ENCODE data around the gene CSGALNACT2.

The CSGALNACT2 gene

DNA sequence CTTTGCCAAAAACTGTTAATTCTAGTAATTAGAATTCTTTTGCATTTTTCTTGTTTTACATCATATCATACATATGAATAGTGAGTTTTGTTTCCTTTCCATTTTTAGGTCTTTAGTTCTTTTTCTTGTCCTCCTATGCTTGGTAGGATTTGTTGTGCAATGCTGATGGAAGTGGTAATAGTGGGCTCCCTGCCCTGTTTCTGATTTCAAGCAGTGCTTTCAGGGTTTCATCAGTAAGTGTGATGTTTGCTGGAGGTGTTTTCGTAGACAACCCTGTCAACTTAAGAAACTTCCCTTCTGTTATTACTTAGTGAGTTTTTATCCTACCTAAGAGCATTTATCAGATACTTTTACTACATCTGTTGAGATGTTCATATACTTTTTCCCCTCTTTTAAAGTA lies 50.5 kb downstream of the CSGALNACT2 start:
- DNase-seq = no peak

DNA sequence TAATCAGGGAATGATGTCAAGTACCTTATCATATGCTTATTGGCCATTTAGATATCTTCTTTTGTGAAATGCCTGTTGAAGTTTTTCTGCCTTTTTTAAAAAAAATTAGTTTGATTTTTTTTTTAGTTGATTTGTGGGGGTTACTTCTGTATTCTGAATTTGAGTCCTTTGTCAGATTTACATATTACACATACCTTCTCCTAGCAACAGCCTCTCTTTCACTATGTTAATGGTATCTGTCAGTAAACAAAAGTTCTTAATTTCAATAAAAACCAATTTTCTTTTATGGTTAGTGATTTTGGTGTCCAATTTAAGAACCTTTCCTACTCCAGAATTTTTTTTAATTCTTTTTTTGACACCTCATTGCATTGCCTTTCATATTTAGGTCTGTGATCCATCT lies 52.0 kb downstream of the CSGALNACT2 start:
- no peak for DNase-seq

DNA sequence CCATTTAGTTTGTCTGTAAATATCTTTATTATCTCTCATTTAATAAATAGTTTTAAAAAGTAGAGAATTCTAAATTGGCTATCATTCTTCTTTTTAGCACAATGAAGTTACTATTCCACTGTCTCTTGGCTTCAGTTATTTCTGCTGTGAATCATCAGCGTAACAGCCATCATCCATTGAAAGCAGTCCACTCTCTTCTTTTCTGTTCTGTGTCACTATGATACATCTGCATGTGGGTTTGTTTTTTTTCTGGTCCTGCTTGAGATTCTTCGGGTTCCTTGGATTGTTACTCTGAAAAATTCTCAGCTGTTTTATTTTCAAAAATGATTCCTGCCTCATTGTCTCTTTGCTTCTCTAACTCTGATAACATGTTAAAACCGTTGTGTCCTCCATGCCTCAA lies 52.5 kb downstream of the CSGALNACT2 start:
- DNase-seq = no peak

DNA sequence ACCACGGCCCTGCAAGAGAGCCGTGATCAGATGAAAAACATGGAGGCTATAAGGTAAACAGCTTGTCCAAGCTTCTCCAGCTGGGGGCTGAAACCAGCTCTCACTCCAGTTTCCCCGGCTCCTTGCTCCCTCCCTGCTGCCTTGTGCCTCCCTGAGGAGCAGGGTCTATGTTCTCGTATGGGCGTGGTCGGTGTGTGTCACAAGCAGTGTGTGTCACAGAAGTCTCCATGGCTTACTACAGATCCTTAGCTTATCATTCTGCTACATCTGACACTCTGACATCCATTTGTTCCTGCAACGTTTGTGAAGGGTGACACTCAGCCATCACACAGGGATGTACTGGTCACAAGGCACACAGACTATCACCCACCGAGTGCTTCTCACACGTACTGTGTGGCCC lies 54.6 kb downstream of the CSGALNACT2 start:
- no peak for DNase-seq

DNA sequence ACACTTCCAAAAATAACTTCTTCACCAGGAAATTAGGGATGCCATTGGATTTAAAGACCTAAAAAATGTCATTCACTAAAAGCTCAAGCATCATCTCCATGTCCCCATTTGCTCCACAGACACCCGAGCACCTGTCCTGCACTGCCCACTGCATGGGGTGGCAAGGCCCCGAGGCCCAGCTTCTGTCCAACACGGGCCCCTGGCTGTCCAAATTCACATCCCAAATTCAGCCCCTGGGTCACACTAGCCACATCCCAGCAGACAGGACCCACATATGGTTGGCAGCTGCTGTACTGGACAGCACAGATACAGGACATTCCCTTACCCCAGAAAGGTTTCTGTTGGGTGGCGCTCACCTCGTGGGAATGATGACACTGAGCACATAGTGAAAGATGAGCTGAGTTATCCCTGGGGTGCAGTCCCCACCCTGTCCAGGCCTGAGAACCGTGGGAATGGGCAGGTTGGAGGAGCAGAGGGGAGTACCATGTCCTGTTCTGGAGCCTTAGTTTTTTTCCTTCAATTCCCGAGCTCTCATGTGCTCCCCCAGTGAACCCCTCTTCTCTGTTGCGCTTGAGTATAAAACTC lies 55.3 kb downstream of the CSGALNACT2 start:
- DNase-seq = no peak

DNA sequence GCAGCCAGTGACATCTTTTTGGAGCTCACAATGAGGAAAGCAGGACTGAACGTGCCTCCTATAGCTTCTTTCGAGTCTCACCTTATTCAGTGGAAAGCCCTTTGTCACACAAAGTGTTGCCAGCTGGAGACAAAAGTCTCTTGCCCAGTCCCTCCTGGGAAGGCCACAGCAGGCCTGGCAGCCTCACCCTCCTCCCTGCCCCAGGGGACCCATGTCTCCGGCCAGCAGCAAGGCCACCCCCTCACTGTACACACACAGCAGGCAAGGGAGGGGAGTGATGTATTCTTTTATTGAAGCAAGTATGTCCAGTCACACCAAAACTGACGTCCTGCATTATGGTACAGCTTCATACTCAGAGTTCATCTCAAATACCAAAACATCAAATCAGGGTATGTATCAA lies 56.0 kb downstream of the CSGALNACT2 start:
- DNase-seq = no peak

DNA sequence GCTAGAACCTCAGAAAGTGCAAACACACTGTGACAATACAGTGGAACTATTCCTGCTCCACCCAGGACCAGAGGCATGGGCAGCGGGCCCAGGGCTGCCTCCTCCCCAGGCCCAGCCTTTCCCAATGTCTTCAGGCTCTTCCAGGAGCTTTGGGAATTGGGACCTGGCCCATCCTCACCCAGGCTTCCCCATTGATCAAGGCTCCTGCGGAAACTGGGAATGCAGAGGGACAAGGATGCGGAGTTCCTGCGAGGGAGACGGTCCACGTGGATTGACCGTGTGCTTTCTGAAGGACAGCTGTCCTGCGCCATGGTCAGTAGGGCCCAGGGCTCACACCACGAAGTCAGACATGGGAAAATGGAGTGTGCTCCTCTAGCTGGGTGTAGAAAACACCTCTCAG lies 56.6 kb downstream of the CSGALNACT2 start:
- DNase-seq = no peak

DNA sequence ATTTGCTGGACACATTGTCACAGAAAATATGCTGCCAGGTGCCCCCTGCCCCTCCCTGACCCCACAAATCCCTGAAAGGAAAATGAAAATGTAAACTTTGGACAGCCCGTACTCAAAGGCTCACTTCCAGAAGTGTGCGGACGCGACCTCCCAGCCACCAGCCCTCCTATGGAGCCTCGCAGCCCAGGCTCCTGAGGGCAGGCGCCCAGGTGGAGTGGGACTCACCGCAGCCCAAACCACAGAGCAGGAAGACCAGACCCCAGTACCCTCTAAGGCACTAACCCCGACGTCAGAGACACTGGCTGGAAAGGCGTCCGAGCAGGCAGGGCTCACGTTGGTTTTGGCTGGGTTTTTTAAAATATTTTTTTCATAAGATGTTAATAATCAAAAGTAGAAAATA lies 57.3 kb downstream of the CSGALNACT2 start:
- no peak for DNase-seq

DNA sequence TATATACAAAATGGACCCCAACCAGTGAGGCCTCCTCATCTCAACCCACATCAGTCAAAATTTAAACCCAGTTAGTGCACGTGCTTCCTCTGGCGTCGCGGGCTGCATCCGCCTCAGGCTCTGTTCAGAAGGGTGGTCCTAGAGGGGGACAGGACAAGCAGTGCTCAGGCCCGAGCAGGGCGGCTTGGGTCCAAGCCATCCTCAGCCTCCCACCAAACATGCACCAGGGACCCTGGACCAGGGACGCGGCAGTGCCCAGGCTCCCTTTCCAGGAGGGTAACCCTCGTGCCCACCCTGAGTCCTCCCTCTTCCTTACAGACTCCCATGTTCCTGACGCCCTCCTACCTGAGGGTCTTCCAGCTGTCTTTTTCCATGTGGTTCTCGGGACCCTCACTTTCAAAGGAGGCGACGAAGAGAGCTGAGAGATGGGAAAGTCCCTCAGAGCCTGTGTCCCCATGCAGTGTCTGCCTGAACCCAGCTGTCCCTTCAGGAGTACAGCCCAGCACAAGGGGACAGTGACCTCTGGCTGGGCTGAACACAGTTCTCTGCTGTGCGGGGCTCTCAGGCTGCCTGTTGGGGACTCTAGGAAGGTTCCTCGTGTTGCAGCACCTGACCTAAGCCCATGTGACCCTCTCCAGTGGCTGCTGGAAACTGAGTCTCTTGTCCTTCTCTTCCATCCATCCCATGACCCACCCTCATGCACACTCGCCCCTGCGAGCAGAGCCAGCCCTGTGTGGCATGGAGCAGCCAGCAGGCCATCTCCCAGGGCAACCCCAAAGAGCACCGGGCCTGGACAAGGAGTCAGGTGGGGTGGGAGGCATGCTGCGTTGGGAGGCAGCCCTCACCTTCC lies 58.1 kb downstream of the CSGALNACT2 start:
- no peak for DNase-seq

DNA sequence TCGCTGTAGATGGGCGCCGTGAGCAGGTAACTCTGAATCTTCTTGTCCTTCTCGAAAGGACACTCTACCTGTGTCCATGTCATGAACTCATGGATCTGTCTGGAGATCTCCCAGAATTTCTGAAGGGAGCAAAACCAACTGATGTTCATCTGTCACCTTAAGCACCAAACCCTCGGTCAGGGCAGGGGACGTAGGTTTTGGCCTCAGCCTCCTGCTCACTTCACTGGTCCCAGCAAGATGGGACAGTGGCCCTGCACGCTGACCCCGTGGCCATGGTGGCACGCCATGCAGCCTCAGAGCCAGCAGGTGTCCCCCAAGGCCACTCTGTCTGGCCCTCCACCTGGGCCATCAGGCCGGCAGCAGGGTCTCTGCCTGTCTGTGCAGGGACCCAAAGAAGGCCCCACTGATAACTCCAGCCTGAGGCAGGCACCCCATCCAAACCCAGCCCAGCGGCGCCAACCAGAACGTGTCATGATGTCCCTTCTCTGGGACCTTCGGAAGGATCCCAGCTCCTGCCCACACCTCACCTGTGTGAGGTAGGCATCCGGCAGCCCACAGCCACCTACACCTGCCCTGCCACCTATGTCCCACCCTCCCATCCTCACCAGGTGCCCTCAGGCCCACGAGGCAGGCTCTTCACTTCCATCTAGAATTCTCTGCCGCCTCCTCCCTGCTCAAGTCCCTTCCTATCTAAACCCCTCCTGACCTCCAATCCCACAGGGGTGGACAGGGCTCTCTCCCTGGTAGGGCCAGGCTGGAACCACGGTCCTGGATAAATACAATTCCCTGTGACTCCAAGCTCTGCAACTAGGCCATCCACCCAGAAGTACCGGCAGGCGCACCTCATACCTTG lies 59.0 kb downstream of the CSGALNACT2 start:
- DNase-seq = no peak

DNA sequence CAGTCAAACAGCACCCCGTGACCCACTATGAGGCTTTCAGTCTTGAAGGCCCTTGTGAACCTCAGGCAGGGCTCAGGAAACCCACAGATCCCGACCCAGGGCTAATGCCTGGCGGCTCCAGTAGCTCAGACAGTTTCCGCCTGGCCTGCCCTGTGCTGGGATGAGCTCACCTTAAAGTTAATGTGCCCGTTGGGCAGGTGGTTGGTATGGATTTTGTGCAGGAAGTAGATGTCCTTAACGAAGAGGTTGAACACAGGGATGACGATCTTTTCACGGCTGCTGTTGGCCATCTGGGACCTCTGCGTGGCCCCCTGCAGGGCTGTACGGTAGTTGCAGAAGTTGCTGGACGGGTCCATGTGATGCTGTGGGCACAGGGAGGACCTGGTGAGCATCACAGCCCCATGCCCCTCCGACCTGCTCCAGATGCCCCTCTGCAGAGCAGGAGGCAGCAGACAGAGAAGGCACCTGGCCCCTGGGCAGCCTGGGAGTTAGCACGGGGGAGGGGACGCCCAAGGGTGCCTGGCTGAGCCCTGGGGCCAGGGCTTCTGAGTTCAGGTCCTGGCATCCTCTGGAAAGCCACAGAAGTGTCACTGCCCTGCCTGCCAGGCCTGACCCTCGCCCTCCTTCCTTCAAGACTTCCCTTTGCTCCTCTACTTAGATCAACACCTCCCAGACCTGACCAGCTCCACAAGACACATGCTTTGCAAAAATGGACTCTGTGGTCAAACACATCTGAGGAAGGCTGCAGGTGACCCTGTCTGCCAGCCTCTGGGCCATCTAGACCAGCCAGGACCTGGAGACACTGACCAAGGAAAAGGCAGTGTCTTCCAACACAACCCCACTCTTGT lies 59.8 kb downstream of the CSGALNACT2 start:
- DNase-seq = no peak

DNA sequence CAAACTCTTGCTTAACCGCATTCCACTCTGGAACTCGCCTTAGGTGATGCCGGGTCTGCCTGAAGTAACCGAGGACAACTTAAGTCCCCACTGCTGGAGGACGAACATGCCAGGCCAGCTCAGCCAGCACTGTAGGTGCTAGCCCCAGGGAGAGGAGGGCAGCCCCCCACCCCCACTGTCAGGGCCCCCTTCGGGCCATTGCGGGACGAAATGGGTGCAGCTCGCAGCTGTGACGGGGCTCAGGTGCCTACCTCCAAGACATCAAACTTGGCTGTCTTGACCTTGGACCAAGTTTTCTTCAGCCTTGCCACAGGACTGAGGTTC lies 60.4 kb downstream of the CSGALNACT2 start:
- DNase-seq = no peak

DNA sequence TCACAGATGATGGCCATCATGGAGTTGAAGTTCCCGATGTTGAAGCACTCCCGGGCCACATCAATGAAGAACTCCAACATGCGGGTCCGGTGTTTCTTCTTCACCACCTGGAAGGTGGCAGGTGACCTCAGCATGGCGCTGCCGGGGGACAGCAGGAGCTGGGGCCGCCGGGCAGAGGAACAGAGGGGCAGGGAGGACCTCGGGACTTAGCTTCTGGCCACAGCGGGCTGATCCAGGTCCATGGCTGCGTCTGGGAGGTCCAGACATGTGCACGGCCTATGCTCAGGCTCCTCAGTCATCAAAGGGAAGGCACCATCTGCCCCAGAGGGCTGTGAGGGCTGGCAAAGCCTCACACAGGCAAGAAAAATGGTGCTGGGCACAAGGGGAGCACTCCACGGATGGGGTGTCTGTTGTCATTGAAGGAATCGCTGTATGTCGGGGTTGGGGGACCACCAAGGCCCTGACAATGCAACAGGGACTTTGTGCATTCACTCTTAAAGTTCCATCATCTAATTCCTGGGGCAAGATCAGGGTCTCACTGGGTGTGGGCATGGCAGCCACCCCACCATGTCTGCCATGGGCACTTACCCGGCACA lies 60.9 kb downstream of the CSGALNACT2 start:
- no peak for DNase-seq

DNA sequence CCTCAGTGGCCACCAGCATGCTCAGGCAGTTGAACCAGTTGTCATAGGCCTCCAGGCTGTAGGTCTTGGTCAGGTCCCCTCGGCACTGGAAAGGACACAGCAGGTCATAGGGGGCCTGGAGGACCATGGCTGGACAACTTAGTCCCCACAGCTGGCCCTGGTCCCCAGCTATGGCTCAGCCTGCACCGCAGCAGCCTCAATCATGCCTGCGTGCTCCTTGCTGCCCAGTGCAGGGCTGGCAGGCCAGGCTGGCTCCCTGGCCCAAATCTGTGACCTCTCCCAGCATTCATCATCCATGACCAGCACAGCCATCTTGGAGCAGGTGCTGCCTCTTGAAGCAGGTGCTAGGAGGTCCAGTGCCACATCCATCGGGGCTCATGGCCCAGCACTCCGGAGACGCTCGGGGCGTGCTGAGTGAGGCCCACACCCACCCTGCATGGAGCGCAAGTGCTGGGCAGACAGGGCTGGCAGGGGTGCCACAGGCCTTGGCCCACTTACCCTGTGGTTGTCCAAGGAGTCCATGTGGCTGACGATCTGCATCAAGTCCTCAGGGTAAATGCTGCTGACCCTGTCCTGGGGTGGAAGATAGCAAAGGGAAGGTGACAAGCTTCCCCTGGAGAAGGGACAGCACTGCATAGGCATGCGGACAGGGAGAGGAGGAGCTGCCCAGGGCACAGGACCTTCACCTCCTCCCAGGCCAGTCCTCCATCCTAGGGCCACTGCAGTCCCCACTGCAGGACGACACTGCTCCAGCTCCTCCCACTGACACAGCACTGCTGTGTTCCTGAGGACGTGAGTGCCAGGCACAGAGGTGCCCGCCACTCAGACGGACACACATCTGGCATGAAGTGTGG lies 61.7 kb downstream of the CSGALNACT2 start:
- DNase-seq = no peak

DNA sequence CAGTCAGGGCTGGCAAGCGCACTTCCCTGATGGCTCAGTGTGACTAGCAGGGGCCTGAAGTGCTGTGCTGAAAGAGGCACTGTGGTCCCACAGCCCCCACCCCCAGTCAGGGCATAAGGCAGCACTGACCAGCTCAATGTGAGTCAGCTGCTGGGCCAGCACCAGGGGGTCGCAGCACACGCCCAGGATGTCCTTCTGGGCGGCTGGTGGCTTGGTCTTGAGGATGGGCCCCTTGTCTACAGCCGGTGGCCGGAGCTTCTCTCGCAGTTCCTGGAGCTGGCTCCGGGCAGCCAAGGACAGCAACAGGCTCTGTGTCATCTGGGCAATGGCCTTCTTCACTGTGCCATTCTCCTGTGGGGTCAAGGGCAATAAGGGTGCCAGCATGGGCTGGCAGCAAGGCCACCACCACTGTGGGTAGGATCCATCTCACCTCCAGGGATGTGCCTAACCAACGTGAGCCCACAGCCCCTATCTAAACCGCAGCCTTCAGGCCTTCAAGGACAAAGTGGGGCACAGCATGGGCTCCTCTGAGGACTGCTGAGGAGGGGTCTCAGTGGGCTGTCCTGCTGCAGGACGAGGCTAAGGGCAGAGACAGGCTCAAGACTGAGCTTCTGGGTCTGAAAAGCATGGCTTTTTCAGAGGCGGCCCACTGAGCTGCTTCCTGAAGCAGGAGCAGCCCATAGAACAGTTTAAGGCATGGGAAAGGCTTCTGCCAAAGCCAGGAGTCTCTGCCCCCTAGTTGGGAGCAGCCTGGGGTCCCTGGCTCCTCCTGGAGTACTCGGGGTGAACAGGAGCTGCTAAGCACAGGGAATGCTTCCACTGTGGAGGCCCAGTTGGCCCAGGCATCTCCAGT lies 62.5 kb downstream of the CSGALNACT2 start:
- no peak for DNase-seq

DNA sequence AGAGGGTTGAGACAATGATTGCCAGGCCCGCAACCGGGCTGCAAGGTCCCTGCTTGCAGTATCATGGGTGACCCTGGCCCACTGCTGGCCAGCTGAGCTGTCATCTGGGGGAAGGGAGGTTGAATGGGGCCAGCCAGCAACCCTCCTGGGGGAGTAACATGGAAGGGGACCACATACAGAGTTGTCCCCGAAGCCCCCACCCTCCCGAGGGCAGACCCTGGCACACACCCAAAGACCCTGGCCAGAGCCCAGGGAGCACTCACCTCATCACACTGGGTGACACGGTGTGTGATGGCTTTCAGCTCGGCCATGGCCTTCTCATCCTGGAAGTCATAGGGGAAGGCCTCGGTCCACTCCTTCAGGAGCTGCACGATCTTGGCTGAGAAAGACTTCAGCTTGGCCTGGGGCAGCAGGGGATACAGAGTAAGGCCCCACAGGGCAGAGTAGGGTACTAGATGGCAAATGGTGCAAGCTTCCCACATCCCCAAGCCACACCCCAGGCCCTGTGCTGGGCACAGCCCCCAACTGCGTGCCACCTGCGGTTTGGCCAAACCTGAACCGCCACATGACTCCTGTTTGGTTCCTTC lies 63.4 kb downstream of the CSGALNACT2 start:
- no peak for DNase-seq

DNA sequence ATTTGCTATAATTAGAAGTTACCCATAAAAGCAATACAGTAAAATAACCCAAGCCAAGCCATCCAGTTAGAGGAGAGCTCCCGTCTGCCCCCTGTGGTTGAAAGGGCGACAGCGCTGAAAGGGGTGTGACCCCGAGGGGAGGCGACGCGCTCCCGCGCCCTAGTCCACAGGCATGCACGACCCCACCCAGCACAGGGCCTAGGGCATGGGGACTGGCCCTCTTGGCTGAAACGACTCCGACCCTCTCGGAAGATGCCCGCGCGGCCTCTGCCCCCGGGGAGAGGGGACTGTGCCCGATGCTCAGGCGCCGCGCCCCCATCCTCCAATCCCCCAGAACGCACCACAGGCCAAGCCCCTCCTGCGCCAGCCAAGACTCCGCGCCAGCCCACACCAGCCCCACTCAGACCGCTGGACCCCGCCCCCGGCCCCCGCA lies 64.0 kb downstream of the CSGALNACT2 start:
- DNase-seq = no peak

DNA sequence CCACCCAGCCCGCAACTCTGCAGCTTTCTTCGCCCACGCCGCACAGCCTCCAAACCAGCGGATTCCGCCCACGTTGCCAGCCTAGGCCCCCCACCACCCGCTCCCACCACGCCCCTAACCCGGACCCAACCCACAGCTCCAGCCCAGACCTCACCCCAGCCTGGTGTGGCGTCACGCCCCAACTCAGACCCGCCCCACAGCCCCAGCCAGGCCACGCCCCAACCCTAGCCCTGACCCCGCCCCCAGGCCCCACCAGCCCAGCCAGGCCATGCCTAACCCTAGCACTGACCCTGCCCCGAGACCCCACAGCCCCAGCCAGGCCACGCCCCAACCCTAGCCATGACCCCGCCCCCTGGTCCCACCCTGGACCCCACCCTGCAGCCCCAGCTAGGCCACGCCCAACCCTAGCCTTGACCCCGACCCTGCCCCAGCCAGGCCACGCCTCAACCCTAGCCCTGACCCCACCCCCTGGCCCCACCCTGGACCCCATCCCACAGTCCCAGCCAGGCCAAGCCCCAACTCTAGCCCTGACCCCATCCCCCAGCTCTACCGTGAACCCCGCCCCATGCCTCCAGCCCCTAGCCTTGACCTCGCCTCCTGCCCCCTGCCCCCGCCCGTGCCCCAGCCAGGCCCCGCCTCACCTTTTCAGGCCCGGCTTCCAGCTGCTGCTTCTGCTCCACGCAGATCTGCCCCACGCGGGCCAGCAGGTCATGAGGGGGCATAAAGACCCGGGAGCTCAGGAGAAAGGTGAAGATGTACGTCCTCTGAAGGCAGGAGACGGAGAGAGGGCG lies 64.6 kb downstream of the CSGALNACT2 start:
- peak; percentile 12 for DNase-seq

DNA sequence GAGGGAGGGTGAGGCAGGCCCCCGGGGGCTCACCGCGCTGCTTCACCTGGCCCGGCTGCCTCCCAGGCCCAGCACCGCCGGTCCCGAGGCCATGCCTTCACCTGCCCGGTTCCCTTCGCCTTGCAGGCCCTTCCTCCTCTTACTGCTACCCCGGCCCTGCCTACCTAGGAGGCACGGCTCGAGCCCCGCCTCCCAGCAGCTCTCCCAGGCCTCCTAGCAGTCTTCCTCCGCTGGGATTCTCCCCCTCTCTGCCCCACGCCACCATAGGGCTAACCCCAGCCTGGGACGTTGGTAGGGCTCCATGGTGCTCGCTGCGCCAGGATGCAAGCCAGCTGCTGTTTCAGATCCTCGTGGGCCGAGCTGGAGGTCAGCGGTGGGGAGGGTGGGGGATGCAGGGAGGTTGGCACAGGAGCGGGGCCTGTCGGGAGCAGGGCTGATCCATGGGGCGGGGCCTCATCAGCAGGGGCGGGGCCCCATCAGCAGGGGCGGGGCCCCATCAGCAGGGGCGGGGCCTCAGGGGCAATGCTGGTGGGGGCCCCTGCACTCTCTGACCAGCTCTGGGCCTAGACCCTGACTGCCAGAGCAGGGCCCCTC lies 65.3 kb downstream of the CSGALNACT2 start:
- peak; percentile 45 for DNase-seq
